ENCODE results near the gene PSME3. TPM values are rescaled to one million over a fixed set of nuclear protein-coding genes. Genes with fewer than 3 reads are reported as not detected.

PSME3 gene
- total RNA-seq, 1 experiment from 2014 or later, result 120 TPM

DNA sequence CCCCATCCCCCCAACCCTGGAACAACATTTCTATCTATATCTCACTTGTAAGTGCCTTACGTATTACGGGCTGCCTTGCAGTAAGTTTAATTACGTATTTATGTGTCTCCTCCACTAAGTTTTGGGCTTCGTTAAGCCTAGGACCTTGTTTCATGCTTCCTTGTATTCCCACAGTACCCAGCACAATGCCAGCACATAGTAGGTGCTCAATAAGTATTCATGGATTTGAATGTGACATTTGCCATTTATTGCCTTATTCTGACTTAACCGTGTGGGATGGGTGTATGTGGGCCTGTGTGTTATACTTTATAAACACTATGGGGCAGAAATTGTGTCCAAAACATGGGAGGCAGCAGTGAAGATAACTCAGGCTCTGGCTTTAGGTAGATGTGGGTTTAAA, 40.7 kb upstream of the PSME3 start:
- Histone ChIP-seq H3K4me1 (ENCODE audit: insufficient read depth, low read length, poor library complexity, severe bottlenecking) (no peaks in the 10 kb centered on the region), H3K4me3 (ENCODE audit: low read depth, low read length, poor library complexity, severe bottlenecking) (no peak overlapping the region), H3K27me3 (replicated peaks; ENCODE audit: insufficient read depth, low read depth, low read length, poor library complexity) (no peaks in the 10 kb centered on the region), H3K36me3 (ENCODE audit: insufficient read depth, low read length, poor library complexity, severe bottlenecking) (no peaks in the 10 kb centered on the region), H3K9me3 (ENCODE audit: low read depth, low read length, poor library complexity, severe bottlenecking) (no peaks in the 10 kb centered on the region), H3K27ac (ENCODE audit: low read depth, low read length, poor library complexity, severe bottlenecking) (no peak overlapping the region)
- ChIA-PET POLR2A (ENCODE audit: low non-redundant PET) (no interaction called here), CTCF (no interaction called here)
- TF ChIP-seq, protein P1, sequence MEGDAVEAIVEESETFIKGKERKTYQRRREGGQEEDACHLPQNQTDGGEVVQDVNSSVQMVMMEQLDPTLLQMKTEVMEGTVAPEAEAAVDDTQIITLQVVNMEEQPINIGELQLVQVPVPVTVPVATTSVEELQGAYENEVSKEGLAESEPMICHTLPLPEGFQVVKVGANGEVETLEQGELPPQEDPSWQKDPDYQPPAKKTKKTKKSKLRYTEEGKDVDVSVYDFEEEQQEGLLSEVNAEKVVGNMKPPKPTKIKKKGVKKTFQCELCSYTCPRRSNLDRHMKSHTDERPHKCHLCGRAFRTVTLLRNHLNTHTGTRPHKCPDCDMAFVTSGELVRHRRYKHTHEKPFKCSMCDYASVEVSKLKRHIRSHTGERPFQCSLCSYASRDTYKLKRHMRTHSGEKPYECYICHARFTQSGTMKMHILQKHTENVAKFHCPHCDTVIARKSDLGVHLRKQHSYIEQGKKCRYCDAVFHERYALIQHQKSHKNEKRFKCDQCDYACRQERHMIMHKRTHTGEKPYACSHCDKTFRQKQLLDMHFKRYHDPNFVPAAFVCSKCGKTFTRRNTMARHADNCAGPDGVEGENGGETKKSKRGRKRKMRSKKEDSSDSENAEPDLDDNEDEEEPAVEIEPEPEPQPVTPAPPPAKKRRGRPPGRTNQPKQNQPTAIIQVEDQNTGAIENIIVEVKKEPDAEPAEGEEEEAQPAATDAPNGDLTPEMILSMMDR (conservative IDR thresholded peaks at IDR 0.05; ENCODE audit: low read depth, low read length), result no peak
- TF ChIP-seq EZH2 (IDR thresholded peaks at IDR 0.05; ENCODE audit: borderline replicate concordance, low read depth, low read length, poor library complexity, severe bottlenecking), result no peak
- intact Hi-C loops (cut with micrococcal nuclease; ENCODE audit: unreplicated experiment), result no loop called here
- no peak for DNase-seq (ENCODE audit: low spot score)
- BruUV-seq (replicated peaks), result no TSS peak

DNA sequence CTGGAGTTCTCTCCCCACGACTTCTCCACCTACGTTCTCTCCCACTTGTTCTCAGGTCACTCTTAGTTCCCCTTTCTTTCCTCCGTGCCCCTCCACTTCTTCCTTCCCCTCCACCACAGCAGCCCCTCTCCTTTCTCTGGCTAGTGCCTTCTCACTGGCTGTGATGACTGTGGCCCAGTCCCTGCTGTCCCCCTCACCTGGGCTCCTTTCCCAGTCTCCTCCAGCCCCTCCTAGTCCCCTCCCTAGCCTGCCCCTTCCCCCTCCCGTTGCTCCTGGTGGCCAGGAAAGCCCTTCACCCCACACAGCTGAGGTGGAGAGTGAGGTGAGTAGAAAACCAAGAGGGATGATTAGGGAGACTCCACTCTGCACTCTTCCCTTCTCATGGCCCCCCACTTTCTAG, 38.1 kb upstream of the PSME3 start:
- POLR2A ChIA-PET (ENCODE audit: low non-redundant PET), result no interaction called here

DNA sequence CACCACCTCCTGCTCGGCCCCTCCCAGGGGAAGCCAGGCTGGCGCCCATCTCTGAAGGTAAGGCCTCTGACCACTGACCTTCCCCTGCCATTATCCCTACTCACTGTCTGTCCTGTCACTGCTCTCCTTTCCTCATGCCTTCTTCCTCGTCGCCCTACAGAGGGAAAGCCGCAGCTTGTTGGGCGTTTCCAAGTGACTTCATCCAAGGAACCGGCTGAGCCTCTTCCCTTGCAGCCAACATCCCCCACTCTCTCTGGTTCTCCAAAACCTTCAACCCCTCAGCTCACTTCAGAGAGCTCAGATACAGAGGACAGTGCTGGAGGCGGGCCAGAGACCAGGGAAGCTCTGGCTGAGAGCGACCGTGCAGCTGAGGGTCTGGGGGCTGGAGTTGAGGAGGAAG, 37.7 kb upstream of the PSME3 start:
- CTCF ChIA-PET, result no interaction called here
- TF ChIP-seq EZH2 (IDR thresholded peaks at IDR 0.05; ENCODE audit: borderline replicate concordance, low read depth, low read length, poor library complexity, severe bottlenecking), result no peak
- Histone ChIP-seq H3K4me3 (ENCODE audit: low read depth, low read length, poor library complexity, severe bottlenecking) (no peak overlapping the region), H3K4me1 (ENCODE audit: insufficient read depth, low read length, poor library complexity, severe bottlenecking) (no peaks in the 10 kb centered on the region), H3K27ac (ENCODE audit: low read depth, low read length, poor library complexity, severe bottlenecking) (no peak overlapping the region), H3K36me3 (ENCODE audit: insufficient read depth, low read length, poor library complexity, severe bottlenecking) (no peaks in the 10 kb centered on the region), H3K9me3 (ENCODE audit: low read depth, low read length, poor library complexity, severe bottlenecking) (no peaks in the 10 kb centered on the region), H3K27me3 (replicated peaks; ENCODE audit: insufficient read depth, low read depth, low read length, poor library complexity) (no peaks in the 10 kb centered on the region)
- no peak for DNase-seq (ENCODE audit: low spot score)
- intact Hi-C loops (cut with micrococcal nuclease; ENCODE audit: unreplicated experiment), result no loop called here
- BruUV-seq (replicated peaks), result no TSS peak
- POLR2A ChIA-PET (ENCODE audit: low non-redundant PET), result no interaction called here

More for the DNA sequence above, 38.1 kb upstream of the PSME3 start:
- no TSS peak for BruUV-seq (replicated peaks)
- no peak for DNase-seq (ENCODE audit: low spot score)
- H3K4me1 ChIP-seq (ENCODE audit: insufficient read depth, low read length, poor library complexity, severe bottlenecking), result no peaks in the 10 kb centered on the region
- H3K4me3 ChIP-seq (ENCODE audit: low read depth, low read length, poor library complexity, severe bottlenecking), result no peak overlapping the region
- no peaks in the 10 kb centered on the region for H3K36me3 ChIP-seq (ENCODE audit: insufficient read depth, low read length, poor library complexity, severe bottlenecking)
- no peaks in the 10 kb centered on the region for H3K27me3 ChIP-seq (replicated peaks; ENCODE audit: insufficient read depth, low read depth, low read length, poor library complexity)
- intact Hi-C loops (cut with micrococcal nuclease; ENCODE audit: unreplicated experiment), result no loop called here
- CTCF ChIA-PET, result no interaction called here
- TF ChIP-seq, protein P1 (conservative IDR thresholded peaks at IDR 0.05; ENCODE audit: low read depth, low read length), result no peak
- TF ChIP-seq EZH2 (IDR thresholded peaks at IDR 0.05; ENCODE audit: borderline replicate concordance, low read depth, low read length, poor library complexity, severe bottlenecking), result no peak
- no peak overlapping the region for H3K27ac ChIP-seq (ENCODE audit: low read depth, low read length, poor library complexity, severe bottlenecking)
- H3K9me3 ChIP-seq (ENCODE audit: low read depth, low read length, poor library complexity, severe bottlenecking), result no peaks in the 10 kb centered on the region

DNA sequence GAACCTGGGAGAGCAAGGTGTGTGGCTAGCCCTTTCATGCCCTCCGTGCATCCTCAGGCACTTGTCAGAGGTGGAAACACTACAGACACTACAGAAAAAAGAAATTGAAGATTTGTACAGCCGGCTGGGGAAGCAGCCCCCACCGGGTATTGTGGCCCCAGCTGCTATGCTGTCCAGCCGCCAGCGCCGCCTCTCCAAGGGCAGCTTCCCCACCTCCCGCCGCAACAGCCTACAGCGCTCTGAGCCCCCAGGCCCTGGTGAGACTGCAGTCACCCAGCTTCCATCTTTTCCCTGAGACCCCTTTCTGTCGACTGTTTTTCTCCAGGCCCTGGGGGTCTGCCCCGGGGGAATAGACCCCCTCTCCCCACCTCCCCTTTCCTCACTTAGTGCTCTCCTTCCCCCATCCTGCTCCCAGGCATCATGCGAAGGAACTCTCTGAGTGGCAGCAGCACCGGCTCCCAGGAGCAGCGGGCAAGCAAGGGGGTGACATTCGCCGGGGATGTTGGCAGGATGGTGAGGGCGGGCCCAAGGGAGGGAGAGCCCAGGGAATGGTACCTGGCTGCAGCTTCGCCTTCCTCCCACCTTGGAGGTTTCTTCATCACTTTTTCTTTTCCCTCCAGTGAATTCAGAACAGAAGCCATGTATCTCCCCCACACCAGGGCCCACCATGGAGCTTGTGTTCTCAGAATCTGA, 37.0 kb upstream of the PSME3 start:
- POLR2A ChIA-PET (ENCODE audit: low non-redundant PET), result no interaction called here

More for the DNA sequence above, 37.0 kb upstream of the PSME3 start:
- no TSS peak for BruUV-seq (replicated peaks)
- CTCF ChIA-PET, result no interaction called here
- Histone ChIP-seq H3K4me1 (ENCODE audit: insufficient read depth, low read length, poor library complexity, severe bottlenecking) (no peaks in the 10 kb centered on the region), H3K27me3 (replicated peaks; ENCODE audit: insufficient read depth, low read depth, low read length, poor library complexity) (no peaks in the 10 kb centered on the region), H3K9me3 (ENCODE audit: low read depth, low read length, poor library complexity, severe bottlenecking) (no peaks in the 10 kb centered on the region), H3K27ac (ENCODE audit: low read depth, low read length, poor library complexity, severe bottlenecking) (no peak overlapping the region), H3K4me3 (ENCODE audit: low read depth, low read length, poor library complexity, severe bottlenecking) (no peak overlapping the region), H3K36me3 (ENCODE audit: insufficient read depth, low read length, poor library complexity, severe bottlenecking) (no peaks in the 10 kb centered on the region)
- DNase-seq (ENCODE audit: low spot score), result no peak
- intact Hi-C loops (cut with micrococcal nuclease; ENCODE audit: unreplicated experiment), result no loop called here
- no peak for TF ChIP-seq EZH2 (IDR thresholded peaks at IDR 0.05; ENCODE audit: borderline replicate concordance, low read depth, low read length, poor library complexity, severe bottlenecking)
- TF ChIP-seq, protein P1 (conservative IDR thresholded peaks at IDR 0.05; ENCODE audit: low read depth, low read length), result no peak

All from A673 (cell line).